Gastrocnemius medialis (tissue), 4 donors: ENCODE data around the gene SNW1. TPM values are rescaled to one million over a fixed set of nuclear protein-coding genes. Genes with fewer than 3 reads are reported as not detected.

ENCODE experiments used
- ATAC-seq, 2 donors: fragments of 150-250 bp; one replicate each; pipeline ENCODE4 v1.9.1; 2016
- DNase-seq, 2 donors: peaks; one replicate each; pipeline ENCODE4 v3.0.0-alpha.2; 2019
- H3K27ac ChIP-seq, 4 donors: fragments of 200-600 bp; sonication (generic); 1 replicate in 1 of 4; 2 replicates in 3 of 4; pipeline ENCODE4 v1.5.1; 2016 to 2018; ENCODE audit warnings: mild to moderate bottlenecking in 2 of 4, moderate library complexity in 1 of 4
- H3K27me3 ChIP-seq, 3 donors: fragments of 200-600 bp; sonication (generic) in 2 of 3; 1 replicate in 1 of 3; 2 replicates in 2 of 3; pipeline versions ENCODE4 v1.5.1 to v1.6.0; 2016 to 2019; ENCODE audit warnings: mild to moderate bottlenecking in 1 of 3, moderate library complexity in 1 of 3
- H3K36me3 ChIP-seq, 2 donors: fragments of 200-600 bp; sonication (generic) in 1 of 2; one replicate each; pipeline ENCODE4 v1.5.1; 2017 to 2018
- H3K4me1 ChIP-seq, 2 donors: fragments of 200-600 bp; sonication (generic) in 1 of 2; one replicate each; pipeline ENCODE4 v1.5.1; 2016 to 2017; ENCODE audit warnings: mild to moderate bottlenecking in 2 of 2
- H3K4me3 ChIP-seq, 4 donors: fragments of 200-600 bp; sonication (generic) in 3 of 4; 1 replicate in 1 of 4; 2 replicates in 3 of 4; pipeline ENCODE4 v1.5.1; 2016 to 2019; ENCODE audit warnings: mild to moderate bottlenecking in 2 of 4
- H3K9me3 ChIP-seq, 3 donors: fragments of 200-600 bp; sonication (generic) in 2 of 3; 1 replicate in 1 of 3; 2 replicates in 2 of 3; pipeline ENCODE4 v1.5.1; 2016 to 2019
- CTCF ChIP-seq, 5 experiments: fragments of 450-650 bp in 3 of 5; fragments of 200-600 bp in 2 of 5; sonication (generic) in 2 of 5; IDR thresholded peaks in 4 of 5; conservative IDR thresholded peaks in 1 of 5; 1 replicate in 4 of 5; 2 replicates in 1 of 5; pipeline ENCODE4 v1.5.1; 2016 to 2019; ENCODE audit warnings: antibody characterized with exemption in 5 of 5, mild to moderate bottlenecking in 3 of 5, moderate library complexity in 3 of 5
- POLR2A ChIP-seq, 2 donors: fragments of 450-650 bp; IDR thresholded peaks; one replicate each; pipeline ENCODE4 v1.6.1; 2017; ENCODE audit warnings: antibody characterized with exemption in 2 of 2, mild to moderate bottlenecking in 2 of 2, moderate library complexity in 2 of 2
- in situ Hi-C, 4 donors: fragments of 200-750 bp; cut with MboI; loops; one replicate each; pipeline versions ENCODE4 v1.15.0 to v1.8.0; 2017; ENCODE audit warnings: low sequenced_read_pairs in 4 of 4
- intact Hi-C: fragments of 100-400 bp; cut with DNase I; formaldehyde crosslinking; loops from one replicate; pipeline ENCODE4 v1.15.1; 2023; ENCODE audit warnings: low total_unique reads
- total RNA-seq, 4 donors: library from RNA; depleted of rRNA; stranded (reverse); fragments of >200 nt; gene quantifications; one replicate each; pipeline versions ENCODE4 v1.1.0 to v1.2.3, GENCODE V29; 2016

Gene SNW1
- total RNA-seq, 4 donors from 2014 or later, result 47.1 to 59.7 (median 54.4) TPM

- Histone ChIP-seq H3K27ac (peak overlapping the region in 3 of 4 donors; percentile 74 to 87 (median 83)), H3K27me3 (no peaks in the 10 kb centered on the region), H3K4me1 (peaks cover 34% of the 10 kb centered on the region in 2 donors), H3K4me3 (peak overlapping the region; percentile 81 to 97 (median 92)), H3K9me3 (no peaks in the 10 kb centered on the region), H3K36me3 (peaks cover 0 to 38% of the 10 kb centered on the region in 2 donors)
- intact Hi-C loops, result loop anchor here (1.0 to 10.0 kb wide), 5 partner anchors 53 to 394 kb away; partner anchors contain the start of genes ADCK1, SNW1 and SPTLC2
- DNase-seq (no peak), ATAC-seq (no peak)
- in situ Hi-C loops, result loop anchor here (10.0 to 25.0 kb wide), 2 partner anchors 246 to 254 kb away; partner anchors contain the start of genes AHSA1 (in 4 of the 4) and VIPAS39 (in 4 of the 4)
- no peak for TF ChIP-seq POLR2A (IDR thresholded peaks at IDR 0.05)
- no peak for TF ChIP-seq CTCF (IDR thresholded peaks at IDR 0.05 in 4 of 5, conservative IDR thresholded peaks at IDR 0.05 in 1 of 5)
Measured at GRCh38 chr14:77708749-77709148, 52.2 kb downstream of the SNW1 start.

DNA sequence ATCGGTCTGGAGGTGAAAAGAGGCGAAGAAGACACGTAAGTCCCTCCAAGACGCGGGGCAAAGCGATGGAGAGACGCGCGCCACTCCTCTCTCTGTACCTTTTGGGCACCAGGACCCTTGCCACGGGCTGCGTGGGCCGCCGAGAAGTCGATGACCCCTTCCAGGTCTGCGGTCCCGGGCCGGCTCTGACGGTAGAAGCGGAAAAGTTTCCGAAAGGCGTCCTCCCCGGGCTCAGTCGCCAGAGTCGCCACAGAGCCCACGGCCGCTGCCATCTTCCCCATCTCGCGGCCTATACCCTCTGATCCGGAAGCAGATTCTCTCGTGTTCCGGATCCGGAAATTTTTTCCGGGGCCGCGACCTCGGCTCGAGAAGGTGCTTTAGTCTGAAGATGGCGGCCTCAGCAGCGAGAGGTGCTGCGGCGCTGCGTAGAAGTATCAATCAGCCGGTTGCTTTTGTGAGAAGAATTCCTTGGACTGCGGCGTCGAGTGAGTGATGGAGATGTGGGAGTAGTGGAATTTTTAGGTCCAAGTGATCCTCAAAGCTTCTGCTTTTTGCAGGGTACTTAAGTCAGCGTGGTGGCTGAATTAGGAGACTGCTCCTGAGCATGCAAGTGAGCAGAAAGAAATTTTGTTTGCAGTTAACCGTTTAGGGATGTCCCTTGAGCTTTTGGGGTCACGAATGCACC, 53.1 kb downstream of the SNW1 start, which contains the start of the genes ALKBH1 and SLIRP:
Gene ALKBH1 (minus strand): TSS at position 300 of the 685 bp plus-strand sequence. CDS start 19 bp downstream, at position 281.
Gene SLIRP (plus strand): TSS at position 380 of the 685 bp plus-strand sequence. CDS start 9 bp downstream, at position 389.
- intact Hi-C loops, result loop anchor here (1.0 to 10.0 kb wide), 6 partner anchors 53 to 393 kb away; partner anchors contain the start of genes ADCK1, AHSA1, SNW1 and SPTLC2
- Histone ChIP-seq H3K27ac (peak within 1 kb of the TSS; percentile 74 to 87 (median 80)), H3K36me3 (peaks cover 0 to 39% of the 10 kb centered on the region in 2 donors), H3K9me3 (no peaks in the 10 kb centered on the region), H3K4me3 (peak within 1 kb of the TSS; percentile 81 to 97 (median 92)), H3K4me1 (peaks cover 31 to 34% of the 10 kb centered on the region in 2 donors), H3K27me3 (no peaks in the 10 kb centered on the region)
- DNase-seq, result peak; percentile 81
- peak; percentile 98 for ATAC-seq
- TF ChIP-seq POLR2A (IDR thresholded peaks at IDR 0.05), result peak; percentile 65 to 76
- peak in 1 of 5 experiments; percentile 6 for TF ChIP-seq CTCF (IDR thresholded peaks at IDR 0.05 in 4 of 5, conservative IDR thresholded peaks at IDR 0.05 in 1 of 5)
- in situ Hi-C loops, result loop anchor here (10.0 to 25.0 kb wide), 2 partner anchors 246 to 253 kb away; partner anchors contain the start of genes AHSA1 (in 4 of the 4) and VIPAS39 (in 4 of the 4)

- peaks cover 31 to 34% of the 10 kb centered on the region in 2 donors for H3K4me1 ChIP-seq
- no peaks in the 10 kb centered on the region for H3K27me3 ChIP-seq
- H3K9me3 ChIP-seq, result no peaks in the 10 kb centered on the region
- in situ Hi-C loops, result loop anchor here (10.0 to 25.0 kb wide), 2 partner anchors 245 to 253 kb away; partner anchors contain the start of genes AHSA1 (in 4 of the 4) and VIPAS39 (in 4 of the 4)
- ATAC-seq (peak; percentile 74 to 76), DNase-seq (peak in 1 of 2 donors; percentile 30)
- peak overlapping the region; percentile 74 to 87 (median 80) for H3K27ac ChIP-seq
- H3K36me3 ChIP-seq, result peaks cover 0 to 40% of the 10 kb centered on the region in 2 donors
- no peak for TF ChIP-seq POLR2A (IDR thresholded peaks at IDR 0.05)
- peak in 4 of 5 experiments; percentile 19 to 49 (median 32) for TF ChIP-seq CTCF (IDR thresholded peaks at IDR 0.05 in 4 of 5, conservative IDR thresholded peaks at IDR 0.05 in 1 of 5)
- peak overlapping the region; percentile 81 to 97 (median 92) for H3K4me3 ChIP-seq
- intact Hi-C loops, result loop anchor here (2.0 to 10.0 kb wide), 2 partner anchors 249 to 393 kb away; partner anchors contain the start of gene AHSA1
Measured at GRCh38 chr14:77707355-77707723, 53.6 kb downstream of the SNW1 start.

DNA sequence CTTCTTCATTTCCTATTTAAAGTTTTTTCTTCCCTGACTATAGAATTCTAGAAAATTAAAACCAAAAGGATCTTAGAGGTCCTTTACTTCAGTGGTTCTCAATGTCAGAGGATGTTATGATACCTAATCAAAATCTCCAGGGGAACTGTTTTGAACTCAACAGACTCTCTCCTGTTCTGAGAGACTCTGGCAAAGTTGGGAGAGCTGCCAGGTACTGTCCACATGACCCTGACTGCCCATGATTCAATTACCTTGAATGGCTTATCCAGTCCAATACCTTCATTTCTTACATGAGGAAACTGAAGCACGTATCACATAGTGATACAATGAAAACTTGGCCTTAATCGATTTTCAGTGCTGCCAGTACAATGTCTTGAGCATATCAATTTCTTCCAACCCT, 69.7 kb downstream of the SNW1 start:
- intact Hi-C loops, result no loop called here
- Histone ChIP-seq H3K27me3 (no peaks in the 10 kb centered on the region), H3K36me3 (peaks cover 0 to 28% of the 10 kb centered on the region in 2 donors), H3K9me3 (no peaks in the 10 kb centered on the region), H3K4me1 (peaks cover 0 to 6% of the 10 kb centered on the region in 2 donors), H3K4me3 (no peak overlapping the region), H3K27ac (peak overlapping the region in 3 of 4 donors; percentile 1 to 27 (median 14))
- in situ Hi-C loops, result no loop called here
- ATAC-seq, result peak in 1 of 2 donors; percentile 52
- no peak for TF ChIP-seq CTCF (IDR thresholded peaks at IDR 0.05 in 4 of 5, conservative IDR thresholded peaks at IDR 0.05 in 1 of 5)
- TF ChIP-seq POLR2A (IDR thresholded peaks at IDR 0.05), result no peak
- DNase-seq, result peak in 1 of 2 donors; percentile 23
